ENCODE data around the gene UBB.

The UBB gene

GRCh38 chr17:16380640-16381495, at the start of gene UBB:
TSS of gene UBB (plus strand) at chr17:16381091. CDS start at chr17:16381908, 817 bp downstream.
- DNase-seq = peak; percentile 98

GRCh38 chr17:16338391-16338790, 42.5 kb upstream of the UBB start:
- no peak for DNase-seq

- DNase-seq = no peak
Measured at GRCh38 chr17:16339402-16339801, 41.5 kb upstream of the UBB start.

GRCh38 chr17:16339959-16340358, 40.9 kb upstream of the UBB start:
- no peak for DNase-seq

- no peak for DNase-seq
Measured at GRCh38 chr17:16342979-16343378, 37.9 kb upstream of the UBB start.

- no peak for DNase-seq
Measured at GRCh38 chr17:16343569-16343968, 37.3 kb upstream of the UBB start.

- DNase-seq = no peak
Measured at GRCh38 chr17:16345565-16345964, 35.3 kb upstream of the UBB start.

GRCh38 chr17:16346721-16347271, 34.1 kb upstream of the UBB start:
- no peak for DNase-seq

GRCh38 chr17:16348586-16348985, 32.3 kb upstream of the UBB start:
- DNase-seq = no peak

GRCh38 chr17:16349431-16349830, 31.5 kb upstream of the UBB start:
- DNase-seq = no peak

GRCh38 chr17:16351831-16352230, 29.1 kb upstream of the UBB start:
- DNase-seq = no peak

GRCh38 chr17:16352303-16352666, 28.6 kb upstream of the UBB start:
- DNase-seq = peak; percentile 67

- DNase-seq = peak; percentile 68
Measured at GRCh38 chr17:16352667-16353316, 28.1 kb upstream of the UBB start.

- DNase-seq = peak; percentile 74
Measured at GRCh38 chr17:16353317-16354174, 27.3 kb upstream of the UBB start, which contains the start of gene CENPV. TSS of gene CENPV (minus strand) at chr17:16353469. CDS start at chr17:16353436, 33 bp downstream.

- DNase-seq = no peak
Measured at GRCh38 chr17:16354585-16354984, 26.3 kb upstream of the UBB start.

GRCh38 chr17:16358394-16358793, 22.5 kb upstream of the UBB start:
- DNase-seq = no peak

- no peak for DNase-seq
Measured at GRCh38 chr17:16361874-16362273, 19.0 kb upstream of the UBB start.

- peak; percentile 92 for DNase-seq
Measured at GRCh38 chr17:16363749-16364536, 16.9 kb upstream of the UBB start.

GRCh38 chr17:16364625-16365024, 16.3 kb upstream of the UBB start:
- DNase-seq = no peak

GRCh38 chr17:16371742-16372141, 9.1 kb upstream of the UBB start:
- DNase-seq = peak; percentile 41

GRCh38 chr17:16374146-16374938, 6.5 kb upstream of the UBB start:
- DNase-seq = no peak
